ENCODE measurements around the gene YEATS2.

- TF ChIP-seq CTCF (IDR thresholded peaks at IDR 0.05) (no peak), POLR2A (IDR thresholded peaks at IDR 0.05) (no peak)
Observed at GRCh38 chr3:183781246-183781645, 83.6 kb downstream of the YEATS2 start.

Data from right lobe of liver (tissue), 4 donors.